Retina (tissue), 1 donor: ENCODE data around the gene SELL.
"Not testable (repeated sequence)": the region's sequence is repeated elsewhere in the genome, so short reads cannot be mapped to it uniquely, and the experiment has no call there.

ENCODE experiments used
- DNase-seq: peaks from one replicate; pipeline ENCODE4 v3.0.0-alpha.2; 2016

The SELL gene

DNA sequence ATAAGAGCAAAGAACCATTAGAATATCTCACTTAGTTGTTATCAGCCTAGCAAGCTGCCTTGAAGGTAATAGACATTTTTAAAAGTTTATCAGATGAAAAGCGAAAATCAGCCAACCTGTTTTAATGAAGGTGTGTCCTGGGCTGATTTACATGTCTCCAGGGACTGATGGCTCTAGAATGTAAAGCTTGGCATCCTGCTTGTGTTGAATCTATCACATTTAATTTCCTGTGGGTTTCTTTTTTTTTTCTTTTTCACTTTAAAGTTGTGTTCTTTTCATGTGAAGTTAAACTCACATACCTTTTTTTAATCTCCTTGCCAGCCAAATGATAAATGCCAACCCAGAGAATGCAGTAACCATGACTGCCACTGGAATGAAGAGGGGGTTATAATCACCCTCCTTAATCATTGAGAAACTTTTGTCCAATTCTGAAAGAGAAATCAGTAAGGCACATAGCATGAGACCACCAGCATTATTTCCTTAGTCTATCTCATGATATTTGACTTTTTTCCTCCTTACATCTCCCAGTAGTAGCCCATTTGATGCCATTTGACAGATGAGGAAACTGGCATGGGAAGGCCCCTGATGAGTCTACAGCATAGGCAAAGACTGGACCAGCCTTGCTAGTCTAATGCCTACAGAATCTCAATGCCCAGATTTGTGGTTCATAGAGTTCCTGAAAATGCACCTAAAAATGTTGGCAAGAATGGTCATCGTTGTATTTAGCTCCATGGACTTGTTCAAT, 10.0 kb downstream of the SELL start:
- no peak for DNase-seq

DNA sequence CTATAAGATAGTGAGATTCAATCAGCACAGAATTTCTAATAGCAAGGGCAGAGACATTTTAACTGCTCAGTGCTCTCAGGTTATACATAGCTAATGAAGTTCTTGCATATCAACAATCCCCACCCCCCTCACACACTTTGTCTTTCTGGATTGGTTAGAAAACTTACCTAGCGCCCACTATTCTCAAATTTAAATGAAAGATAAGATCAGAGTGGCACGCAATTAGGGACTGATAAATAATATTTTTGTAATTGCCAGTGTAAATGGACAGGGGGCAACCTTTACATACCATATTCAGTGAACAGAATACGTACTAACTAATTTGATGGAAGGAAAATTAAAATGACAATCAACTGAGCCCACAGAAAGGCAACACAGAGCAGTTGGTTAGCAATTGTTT, 11.7 kb downstream of the SELL start:
- no peak for DNase-seq

DNA sequence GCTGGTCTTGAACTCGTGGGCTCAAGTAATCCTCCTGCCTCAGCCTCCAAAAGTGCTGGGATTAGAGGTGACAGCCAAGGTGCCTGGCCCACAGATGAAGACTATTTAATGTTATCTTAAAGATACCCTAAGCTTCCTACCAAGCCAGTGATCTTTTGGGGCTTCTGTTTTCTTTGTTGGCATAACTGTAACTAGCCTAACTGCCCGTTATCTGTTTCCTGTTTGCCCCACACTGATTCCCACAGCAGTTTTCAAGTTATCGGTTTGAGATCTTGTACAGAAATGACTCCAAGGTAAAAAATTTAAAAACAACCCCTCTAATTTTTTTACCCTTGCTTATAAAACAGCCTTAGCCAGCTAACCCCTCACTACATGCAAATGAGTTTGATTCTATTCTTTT, 12.4 kb downstream of the SELL start:
- DNase-seq = no peak

DNA sequence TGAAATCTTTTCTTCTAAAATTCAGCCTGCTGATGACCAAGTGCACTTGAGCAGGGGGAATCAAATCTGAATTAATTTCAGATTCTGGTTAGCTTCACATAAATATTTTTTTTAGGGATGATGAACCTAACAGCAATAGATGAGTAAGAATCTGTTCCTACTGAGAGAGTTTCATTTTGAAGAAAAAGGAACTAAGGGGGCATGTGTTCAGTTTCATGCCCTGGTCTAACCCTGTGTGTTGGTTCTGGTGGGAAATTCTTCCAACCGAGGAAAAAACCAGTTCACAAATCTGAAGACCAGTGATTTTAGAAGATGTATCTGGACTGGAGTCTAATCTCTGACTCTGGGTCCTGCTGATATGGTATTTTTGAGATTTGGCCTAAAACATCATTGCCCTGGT, 13.7 kb downstream of the SELL start:
- DNase-seq = no peak

DNA sequence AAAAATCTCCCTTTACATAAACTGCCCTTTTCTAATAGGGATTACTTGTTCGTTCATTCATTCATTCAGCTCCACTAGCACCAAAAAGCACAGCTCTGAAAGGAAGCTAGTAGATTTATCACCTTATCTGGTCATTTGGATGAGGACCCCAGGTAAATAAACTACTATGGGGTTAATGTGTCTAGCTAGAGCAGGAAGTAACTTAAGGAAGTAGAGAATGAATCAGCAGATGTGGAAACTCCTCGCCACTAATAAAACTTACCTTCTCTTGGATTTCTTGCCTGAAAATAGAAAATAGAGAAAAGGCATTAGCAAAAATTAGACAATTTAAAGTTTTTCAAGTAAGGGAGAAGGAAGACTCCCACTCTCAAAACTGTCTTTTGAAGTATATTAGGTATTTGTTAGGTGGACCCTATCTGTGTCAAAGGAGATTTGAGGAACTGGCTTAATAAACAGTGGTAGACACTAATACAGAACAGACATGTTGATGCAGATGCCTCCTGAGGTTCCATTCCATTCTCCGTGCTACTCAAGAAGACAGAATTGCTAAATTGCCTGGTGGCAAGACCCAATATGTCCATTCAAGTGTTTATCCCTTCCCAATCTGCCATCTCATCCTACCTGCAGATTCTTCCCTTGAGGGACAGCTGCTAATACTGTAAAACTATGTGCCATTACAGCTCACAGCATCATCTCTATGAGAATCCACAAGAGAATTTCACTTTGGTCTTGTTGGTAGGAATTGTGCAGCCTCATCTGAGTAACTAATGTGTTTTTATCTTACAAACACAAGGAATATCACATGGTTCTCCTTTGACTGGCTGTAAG, 14.9 kb downstream of the SELL start:
- no peak for DNase-seq

DNA sequence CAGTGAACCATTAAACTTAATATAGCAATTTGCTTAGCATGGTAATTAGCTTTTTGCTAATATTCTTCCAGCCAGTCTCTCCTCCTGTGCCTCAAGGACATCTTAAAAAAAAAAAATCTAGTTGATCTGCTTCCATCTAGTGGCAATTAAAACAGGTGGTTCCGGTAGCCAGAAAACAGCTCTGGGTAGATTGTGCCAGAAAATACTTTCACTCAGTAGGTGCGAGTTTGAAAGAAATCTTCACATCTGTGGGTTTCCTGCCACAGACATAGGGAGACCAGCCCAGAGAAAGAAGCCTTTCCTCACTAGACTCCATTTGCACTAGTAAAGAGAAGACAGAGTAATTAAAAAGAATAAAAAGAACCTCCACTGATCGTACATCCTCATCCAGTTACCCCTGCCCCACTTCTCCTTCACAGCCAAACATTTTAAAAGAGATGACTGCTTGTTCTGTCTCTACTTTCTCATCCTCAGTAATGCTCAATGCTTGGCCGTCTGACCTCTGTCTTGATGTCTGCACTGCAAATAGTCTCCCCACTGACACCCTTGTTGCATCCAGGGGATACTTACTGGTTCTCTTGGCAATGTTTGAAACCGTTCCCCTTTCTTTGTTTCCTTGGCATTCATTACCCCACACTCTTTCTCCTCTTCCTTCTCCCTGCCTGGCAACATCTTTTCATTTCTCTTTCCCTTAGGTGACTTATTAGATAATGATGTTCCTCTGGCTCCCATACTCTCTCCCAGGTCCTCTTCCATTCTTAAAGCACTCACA, 16.9 kb downstream of the SELL start:
- no peak for DNase-seq

DNA sequence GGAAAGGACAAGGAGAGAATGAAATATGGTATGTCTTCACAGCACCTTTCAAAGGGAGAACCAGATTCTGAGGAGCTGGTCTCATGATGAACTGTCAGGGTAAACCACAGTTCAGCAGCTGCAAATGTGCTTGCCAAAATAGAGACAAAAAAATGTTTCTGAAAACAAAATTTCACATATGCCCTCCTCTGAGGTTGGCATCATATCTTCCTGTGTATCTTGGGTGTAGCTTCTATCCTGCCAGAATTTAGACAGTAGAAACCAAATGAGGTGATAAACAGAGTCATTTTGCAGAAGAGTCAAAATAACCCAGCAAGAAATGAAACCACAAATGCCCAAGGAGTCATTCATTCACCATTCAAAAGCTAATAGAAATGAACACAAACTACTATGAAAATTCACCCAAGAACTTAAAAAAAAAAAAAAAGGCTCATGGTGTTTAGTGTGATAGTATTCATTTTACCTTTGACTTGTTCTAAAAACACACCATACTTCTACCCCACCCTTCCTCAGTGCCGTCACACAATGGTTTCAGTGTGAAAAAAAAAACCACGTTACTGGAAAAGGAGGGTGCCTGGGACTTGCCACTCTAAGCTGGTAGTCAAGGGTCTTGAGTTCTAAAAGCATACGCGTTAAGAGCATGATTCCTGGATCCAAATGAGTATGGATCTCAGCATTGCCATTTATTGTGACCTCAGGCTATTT, 18.5 kb downstream of the SELL start:
- no peak for DNase-seq

DNA sequence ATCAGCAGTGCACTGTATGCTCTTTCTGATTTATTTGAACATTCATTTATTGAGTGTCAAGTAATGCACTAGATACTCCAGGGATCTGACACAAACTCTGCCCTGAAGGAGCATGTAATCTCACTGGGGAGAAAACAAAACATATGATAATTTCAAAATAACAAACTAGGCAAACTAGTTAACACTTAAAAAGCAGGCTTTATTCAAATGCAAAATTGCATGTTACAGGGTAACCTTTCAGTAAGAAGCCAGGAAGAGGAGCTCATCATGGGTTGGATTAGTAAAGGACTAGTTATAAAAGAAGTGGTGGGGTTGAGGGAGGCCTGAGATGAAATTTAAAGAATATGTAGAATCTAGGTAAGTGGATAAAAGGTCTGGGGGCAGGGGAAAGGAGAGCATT, 20.9 kb downstream of the SELL start:
- no peak for DNase-seq

DNA sequence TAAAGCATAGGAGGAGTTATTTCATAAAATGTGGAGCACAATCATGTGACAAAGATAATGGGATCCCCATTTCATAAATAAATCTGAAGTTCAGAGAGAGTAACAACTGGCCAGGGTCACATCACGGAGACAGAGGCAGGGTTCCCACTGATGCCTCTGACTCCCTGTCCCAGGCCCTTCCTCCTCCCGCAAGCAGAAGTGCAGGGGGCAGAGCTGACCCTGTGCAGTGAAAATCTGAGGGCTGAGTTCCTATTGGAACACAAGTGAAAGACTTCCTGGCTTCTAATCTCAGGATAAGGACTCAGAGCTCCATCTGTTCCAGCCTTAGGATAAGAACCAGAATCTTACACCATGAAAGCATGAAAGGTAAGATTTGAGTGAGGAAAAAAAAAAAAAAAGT, 22.0 kb downstream of the SELL start:
- no peak for DNase-seq

DNA sequence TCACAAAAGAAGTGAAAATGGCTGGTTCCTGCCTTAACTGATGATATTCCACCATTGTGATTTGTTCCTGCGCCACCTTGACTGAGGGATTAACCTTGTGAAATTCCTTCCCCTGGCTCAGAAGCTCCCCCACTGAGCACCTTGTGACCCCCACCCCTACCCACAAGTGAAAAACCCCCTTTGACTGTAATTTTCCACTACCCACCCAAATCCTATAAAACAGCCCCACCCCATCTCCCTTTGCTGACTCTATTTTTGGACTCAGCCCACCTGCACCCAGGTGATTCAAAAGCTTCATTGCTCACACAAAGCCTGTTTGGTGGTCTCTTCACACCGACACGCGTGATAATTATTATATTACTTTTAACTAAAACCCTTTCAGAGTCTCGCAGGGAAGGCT, 23.0 kb downstream of the SELL start:
- DNase-seq = not testable (repeated sequence)

DNA sequence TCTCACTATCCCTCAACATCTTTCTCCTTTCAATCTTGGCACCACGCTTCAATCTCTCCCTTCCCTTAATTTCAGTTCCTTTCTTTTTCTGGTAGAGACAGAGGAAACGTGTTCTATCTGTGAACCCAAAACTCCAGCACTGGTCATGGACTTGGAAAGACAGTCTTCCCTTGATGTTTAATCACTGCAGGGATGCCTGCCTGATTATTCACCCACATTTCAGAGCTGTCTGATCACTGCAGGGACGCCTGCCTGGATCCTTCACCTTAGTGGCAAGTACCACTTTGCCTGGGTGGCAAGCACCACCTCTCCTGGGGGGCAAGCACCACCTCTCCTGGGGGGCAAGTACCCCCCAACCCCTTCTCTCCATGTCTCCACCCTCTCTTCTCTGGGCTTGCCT, 27.8 kb downstream of the SELL start:
- no peak for DNase-seq

DNA sequence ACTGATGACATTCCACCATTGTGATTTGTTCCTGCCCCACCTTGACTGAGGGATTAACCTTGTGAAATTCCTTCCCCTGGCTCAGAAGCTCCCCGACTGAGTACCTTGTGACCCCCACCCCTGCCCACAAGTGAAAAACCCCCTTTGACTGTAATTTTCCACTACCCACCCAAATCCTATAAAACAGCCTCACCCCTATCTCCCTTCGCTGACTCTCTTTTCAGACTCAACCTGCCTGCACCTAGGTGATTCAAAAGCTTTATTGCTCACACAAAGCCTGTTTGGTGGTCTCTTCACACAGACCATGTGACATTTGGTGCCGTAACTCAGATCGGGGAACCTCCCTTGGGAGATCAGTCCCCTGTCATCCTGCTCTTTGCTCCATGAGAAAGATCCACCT, 28.3 kb downstream of the SELL start:
- DNase-seq = not testable (repeated sequence)

DNA sequence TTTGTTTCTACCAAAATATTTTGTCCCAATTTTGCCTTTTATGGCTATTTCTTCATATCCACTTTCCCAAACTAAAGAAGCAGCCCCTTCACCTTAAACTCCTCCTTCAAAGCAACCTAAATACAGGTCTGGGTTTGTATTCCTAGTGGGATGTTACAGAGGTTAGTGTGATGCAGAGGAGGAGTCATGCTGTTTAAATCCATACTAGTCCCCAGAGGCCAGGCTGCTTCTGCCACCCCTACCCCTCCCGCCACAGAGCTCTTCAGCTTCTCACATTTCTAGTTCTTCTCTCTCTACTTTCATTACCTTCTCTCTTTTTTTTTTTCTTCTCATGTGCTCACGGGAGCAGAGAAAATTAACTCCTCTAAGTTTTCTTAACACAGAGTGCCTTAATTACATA, 29.3 kb downstream of the SELL start:
- DNase-seq = no peak

DNA sequence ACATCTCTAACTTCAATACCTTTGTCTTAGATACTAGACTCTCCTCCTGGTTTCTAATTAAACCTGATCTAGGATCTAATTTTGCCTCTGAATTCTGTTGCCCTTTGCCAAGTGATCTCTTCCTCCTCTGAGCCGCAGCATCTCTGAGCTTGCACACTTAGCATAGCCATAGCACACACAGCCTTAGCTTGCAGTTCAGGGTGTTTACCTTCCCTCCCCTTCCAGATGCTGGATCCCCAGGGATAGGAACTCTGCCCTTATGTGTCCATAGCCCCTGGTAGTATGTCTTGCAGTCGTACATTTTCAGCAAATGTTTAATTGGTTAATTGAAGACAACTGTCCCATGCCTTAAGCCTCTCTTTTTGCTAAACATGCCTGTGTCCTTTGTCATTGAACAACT, 30.3 kb downstream of the SELL start:
- no peak for DNase-seq

DNA sequence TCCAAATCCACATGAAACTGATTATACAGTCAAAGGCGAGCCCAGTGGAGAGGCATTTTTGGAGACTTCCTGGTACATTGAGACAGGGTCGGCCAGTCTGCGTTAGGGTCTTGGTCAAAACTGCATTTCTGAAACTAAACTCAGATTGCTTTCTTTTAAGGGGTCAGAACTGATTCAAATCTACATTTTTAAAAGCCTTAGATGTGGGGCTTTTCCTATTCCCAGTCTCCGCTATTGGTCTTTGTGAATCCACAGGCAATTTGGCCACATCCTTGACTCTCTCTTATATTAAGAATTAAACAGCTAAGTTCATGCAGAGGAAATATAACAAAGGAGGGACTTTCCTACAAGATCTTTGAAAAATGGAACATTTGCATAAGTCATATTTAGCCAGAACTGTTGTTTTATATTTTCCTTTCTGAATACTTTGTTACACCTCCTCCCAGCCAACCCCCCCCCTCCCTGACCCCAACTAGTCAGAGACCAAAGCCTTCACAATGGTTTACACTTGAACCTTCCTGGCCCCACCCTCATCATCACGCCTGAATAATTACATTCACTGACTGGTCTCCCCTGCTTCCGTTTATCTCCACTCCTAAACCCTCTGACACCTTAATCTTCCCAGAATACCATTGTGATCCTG, 30.9 kb downstream of the SELL start:
- no peak for DNase-seq

DNA sequence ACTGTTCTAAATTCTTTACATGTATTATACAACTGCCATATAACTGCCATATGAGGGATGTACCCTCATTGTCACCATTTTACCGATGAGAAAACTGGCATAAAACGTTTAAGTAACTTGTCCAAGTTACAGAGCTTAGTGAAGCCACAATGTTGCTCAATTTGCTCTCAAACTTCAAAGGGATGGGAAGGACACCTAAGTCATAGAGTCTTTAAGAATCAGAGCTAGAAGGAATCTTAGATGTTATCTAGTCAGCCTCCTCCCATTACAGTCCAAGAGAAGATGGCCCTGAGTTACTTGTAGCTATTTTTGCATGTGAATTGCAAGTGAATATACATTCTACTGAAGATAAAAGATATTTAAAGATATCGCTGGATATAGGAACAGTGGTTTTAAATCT, 31.7 kb downstream of the SELL start:
- no peak for DNase-seq

DNA sequence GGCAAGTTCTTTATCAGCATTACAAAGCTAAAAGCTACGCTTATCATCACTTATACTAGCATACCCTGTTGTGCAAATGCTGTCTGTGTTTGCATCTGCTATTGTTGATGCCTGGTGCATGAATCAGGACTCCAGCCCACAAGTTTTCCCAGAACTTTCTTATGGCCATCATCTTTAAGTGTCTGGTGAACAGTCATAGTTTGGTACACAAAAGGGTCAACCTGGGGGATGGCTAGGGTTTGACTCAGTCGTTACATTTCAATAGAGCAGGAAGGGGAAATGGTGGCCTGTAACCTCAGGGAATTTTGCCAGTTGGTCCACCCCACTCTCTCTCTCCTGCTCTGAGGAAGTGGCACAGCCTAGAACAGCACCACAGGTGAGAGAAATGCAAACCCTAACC, 35.4 kb downstream of the SELL start:
- no peak for DNase-seq

DNA sequence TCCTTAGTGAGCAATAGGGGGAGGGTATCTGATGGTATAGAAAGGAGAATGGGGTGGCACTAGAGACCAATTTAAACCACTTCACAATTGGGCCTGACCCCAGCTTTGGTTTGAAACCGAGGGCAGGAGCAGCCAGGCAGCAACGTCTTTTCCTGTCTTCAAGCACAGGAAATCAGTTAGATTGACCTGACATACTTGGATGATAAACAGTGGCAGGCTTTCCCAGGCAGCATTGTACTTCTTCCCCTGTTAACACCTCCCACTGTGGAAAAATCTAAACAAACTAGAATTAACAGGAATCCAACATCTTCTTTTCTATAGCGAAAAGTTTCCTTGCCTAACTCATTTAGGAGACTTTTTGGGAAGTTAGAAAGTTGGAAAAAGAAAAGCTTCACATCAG, 40.6 kb downstream of the SELL start:
- DNase-seq = no peak

DNA sequence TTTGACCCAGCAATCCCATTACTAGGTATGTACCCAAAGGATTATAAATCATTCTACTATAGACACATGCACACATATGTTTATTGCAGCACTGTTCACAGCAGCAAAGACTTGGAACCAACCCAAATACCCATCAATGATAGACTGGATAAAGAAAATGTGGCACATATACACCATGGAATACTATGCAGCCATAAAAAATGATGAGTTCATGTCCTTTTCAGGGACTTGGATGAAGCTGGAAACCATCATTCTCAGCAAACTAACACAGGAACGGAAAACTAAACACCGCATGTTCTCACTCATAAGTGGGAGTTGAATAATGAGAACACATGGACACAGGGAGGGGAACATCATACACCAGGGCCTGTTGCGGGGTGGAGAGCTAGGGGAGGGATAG, 41.2 kb downstream of the SELL start:
- DNase-seq = not testable (repeated sequence)

DNA sequence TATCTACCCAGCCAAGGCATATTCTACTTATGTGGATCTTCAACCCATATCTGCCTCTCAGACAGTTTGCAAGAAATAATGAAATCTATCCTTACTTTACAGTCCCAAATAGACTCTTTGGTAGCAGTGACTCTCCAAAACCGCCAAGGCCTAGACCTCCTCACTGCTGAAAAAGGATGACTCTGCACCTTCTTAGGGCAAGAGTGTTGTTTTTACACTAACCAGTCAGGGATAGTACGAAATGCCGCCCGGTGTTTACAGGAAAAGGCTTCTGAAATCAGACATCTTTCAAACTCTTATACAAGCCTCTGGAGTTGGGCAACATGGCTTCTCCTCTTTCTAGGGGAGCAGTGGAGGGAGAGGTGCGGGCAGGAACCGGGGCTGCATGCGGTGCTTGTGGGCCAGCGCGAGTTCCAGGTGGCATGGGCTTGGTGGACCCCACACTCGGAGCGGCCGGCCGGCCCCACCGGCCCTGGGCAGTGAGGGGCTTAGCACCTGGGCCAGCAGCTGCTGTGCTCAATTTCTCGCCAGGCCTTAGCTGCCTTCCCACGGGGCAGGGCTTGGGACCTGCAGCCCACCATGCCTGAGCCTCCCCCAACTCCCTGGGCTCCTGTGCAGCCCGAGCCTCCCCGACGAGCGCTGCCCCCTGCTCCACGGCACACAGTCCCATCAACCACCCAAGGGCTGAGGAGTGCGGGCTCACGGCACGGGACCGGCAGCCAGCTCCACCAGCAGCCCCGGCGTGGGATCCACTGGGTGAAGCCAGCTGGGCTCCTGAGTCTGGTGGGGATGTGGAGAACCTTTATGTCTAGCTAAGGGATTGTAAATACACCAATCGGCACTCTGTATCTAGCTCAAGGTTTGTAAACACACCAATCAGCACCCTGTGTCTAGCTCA, 43.5 kb downstream of the SELL start:
- DNase-seq = not testable (repeated sequence)

DNA sequence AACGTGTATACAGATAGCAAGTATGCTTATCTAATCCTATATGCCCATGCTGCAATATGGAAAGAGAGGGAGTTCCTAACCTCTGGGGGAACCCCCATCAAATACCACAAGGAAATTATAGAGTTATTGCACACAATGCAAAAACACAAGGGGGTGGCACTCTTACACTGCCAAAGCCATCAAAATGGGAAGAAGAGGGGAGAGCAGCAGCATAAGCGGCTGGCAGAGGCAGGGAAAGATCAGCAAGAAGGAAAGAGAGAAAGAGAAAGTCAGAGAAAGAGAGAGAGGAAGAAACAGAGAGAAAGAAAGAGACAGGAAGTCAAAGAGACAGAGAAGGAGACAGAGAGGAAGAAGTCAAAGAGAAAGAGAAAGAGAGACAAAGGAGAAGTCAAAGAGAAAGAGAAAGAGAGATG, 44.2 kb downstream of the SELL start:
- DNase-seq = not testable (repeated sequence)
